Epidermal melanocyte (primary cell): ENCODE data around the gene MYMX.
"Not testable (repeated sequence)": the region's sequence is repeated elsewhere in the genome, so short reads cannot be mapped to it uniquely, and the experiment has no call there.

Experiments used
- DNase-seq: peaks from one replicate; pipeline ENCODE4 v3.0.0; 2011; ENCODE audit warnings: low spot score; ENCODE audit not compliant: insufficient read length

Gene MYMX

GRCh38 chr6:44185953-44186634 lies 30.6 kb upstream of the MYMX start:
- no peak for DNase-seq

- DNase-seq = no peak
Measured at GRCh38 chr6:44186635-44187025, 30.1 kb upstream of the MYMX start.

DNA sequence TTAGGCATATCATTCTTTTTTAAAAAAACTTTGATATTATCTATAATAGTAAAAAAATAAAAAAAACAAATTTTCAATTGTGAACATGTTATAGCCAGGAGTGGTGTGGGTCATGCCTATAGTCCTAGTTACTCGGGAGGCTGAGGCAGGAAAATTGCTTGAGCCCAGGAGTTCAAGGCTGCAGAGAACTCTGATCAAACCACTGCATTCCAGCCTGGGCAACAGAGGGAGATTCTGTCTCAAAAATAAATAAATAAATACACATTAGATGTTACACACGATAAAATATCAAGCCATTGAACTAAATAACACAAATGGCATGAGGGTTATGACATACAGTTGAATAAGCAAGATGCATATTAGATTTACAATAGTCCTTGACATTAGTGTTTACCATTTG lies 27.9 kb upstream of the MYMX start:
- no peak for DNase-seq

GRCh38 chr6:44189257-44189656 lies 27.5 kb upstream of the MYMX start:
- DNase-seq = no peak

DNA sequence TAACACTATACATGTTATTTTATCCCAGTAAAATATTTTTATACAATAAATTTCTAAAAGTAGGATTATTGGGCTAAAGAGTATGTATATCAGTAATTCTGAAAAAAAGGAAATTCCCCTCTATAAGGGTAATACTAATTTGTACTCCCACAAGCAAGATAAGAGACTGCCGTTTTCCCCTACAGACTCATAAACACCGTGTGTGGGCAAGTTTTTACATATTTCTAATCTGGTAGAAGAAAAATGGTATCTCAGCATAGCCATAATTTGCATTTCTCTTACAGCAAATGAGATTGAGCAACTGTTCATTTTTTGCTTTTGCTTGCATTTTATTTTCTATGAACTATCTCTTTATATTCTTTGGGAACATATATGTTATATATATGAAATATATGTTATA lies 26.0 kb upstream of the MYMX start:
- DNase-seq = no peak

- DNase-seq = no peak
Measured at GRCh38 chr6:44192428-44193041, 24.2 kb upstream of the MYMX start.

GRCh38 chr6:44193307-44193910 lies 23.3 kb upstream of the MYMX start:
- no peak for DNase-seq

GRCh38 chr6:44194326-44194725 lies 22.4 kb upstream of the MYMX start:
- DNase-seq = no peak

DNA sequence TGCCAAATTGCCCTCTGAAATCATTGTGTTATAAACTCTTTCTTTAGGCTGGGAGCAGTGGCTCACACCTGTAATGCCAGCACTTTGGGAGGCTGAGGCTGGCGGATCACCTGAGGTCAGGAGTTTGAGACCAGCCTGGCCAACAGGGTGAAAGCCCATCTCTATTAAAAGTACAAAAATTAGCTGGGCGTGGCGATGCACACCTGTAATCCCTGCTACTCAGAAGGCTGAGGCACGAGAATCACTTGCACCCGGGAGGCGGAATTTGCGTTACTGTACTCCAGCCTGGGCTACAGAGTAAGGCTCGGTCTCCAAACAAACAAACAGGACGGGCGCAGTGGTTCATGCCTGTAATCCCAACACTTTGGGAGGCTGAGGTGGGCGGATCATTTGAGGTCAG lies 20.4 kb upstream of the MYMX start:
- not testable (repeated sequence) for DNase-seq

GRCh38 chr6:44198684-44199083 lies 18.0 kb upstream of the MYMX start:
- no peak for DNase-seq

DNA sequence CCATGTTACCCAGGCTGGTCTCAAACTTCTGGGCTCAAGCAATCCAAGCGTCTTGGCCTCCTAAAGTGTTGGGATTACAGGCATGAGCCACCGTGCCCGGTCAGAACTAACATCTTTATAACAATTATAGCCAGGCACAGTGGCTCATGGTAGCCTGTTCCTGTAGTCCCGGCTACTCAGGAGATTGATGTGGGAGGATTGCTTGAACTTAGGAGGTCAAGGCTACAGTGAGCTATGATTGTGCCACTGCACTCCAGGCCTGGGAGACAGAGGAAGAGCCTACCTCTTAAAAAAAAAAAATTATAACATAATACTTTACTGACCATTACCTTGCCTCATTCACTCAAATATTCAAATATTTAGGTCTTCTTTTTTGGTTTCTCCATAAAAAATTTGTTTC lies 16.8 kb upstream of the MYMX start:
- no peak for DNase-seq

GRCh38 chr6:44201200-44201599 lies 15.5 kb upstream of the MYMX start:
- no peak for DNase-seq

- no peak for DNase-seq
Measured at GRCh38 chr6:44201638-44202303, 15.0 kb upstream of the MYMX start.

DNA sequence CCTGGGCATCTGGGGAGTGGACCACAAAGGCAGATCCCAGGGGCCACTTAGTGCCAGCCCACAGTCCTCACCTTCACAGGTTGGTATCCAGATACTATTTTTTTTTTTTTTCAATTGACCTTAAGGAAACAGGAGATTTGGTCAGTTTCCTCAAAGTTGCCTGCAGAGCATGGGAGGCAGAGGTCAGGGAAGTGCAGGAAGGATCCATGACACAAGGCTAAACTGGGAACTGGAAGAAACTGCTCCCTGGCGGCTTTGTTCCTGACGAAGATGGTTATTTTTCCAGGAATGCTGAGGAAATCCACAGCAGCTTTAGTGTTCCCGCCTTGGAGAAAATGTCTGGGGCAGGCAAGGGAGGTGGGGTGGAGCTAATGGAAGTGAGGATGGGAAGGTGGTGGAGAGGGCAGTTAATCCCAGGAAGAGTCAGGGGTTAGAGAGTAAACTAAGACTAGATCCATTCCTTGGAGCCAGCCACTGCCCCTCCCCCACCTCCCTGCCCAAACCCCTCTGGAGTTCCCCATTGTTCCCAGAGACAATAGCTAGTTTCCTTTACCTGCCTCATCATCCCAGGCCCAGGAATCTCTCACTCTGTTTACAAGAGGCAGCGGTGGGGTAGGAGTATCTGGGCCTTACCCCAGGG lies 14.3 kb upstream of the MYMX start:
- DNase-seq = no peak

- DNase-seq = no peak
Measured at GRCh38 chr6:44202972-44203750, 13.6 kb upstream of the MYMX start.

DNA sequence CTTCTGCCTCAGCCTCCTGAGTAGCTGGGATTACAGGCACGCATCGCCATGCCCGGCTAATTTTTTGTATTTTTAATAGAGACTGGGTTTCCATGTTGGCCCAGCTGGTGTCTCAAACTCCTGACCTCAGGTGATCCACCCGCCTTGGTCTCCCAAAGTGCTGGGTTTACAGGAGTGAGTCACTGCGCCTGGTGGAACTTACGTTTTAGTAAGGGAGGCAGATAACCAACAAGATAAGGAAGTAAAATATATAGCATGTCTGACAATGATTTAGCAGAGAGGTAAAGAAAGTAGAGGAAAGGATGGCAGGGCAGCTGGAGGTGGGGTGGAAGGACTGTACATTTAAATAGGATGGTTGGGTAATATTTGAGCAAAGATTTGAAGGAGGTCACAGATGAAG lies 12.8 kb upstream of the MYMX start:
- no peak for DNase-seq

GRCh38 chr6:44207966-44208365 lies 8.8 kb upstream of the MYMX start:
- no peak for DNase-seq

- no peak for DNase-seq
Measured at GRCh38 chr6:44211284-44211683, 5.4 kb upstream of the MYMX start.

GRCh38 chr6:44214307-44214706 lies 2.4 kb upstream of the MYMX start:
- DNase-seq = no peak

DNA sequence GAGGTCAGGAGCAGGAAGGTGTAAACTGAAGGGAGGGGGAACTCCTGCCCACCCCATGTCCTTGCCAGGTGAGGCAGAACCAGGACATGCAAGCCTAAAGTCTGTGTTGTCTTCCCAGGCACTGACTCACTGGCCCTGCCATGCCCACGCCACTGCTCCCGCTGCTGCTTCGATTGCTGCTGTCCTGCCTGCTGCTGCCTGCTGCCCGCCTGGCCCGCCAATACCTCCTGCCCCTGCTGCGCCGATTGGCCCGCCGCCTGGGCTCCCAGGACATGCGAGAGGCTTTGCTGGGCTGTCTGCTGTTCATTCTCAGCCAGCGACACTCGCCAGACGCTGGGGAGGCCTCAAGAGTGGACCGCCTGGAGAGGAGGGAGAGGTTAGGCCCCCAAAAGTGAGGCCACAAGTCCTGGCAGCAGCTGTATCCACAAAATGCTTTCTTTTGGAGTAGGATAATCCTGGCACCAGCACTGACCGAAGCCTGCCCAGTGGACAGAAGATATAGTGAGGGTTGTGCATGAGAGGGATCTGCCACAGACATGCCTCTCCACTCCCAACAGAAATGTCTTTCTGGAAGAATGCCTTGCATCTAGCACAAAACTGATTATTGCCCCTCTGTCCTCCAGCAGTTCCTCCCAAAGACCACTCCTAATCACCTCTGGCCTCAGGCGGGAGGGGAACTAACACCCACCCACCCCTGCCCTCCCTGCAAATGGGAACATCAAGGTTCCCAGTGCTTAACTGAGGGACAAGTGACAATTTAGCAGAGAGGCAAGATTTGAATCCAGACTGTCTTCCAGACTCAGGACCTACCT lies 812 bp downstream of the MYMX start:
- no peak for DNase-seq
